Mesenteric fat pad (tissue), 1 donor: Measurements from ENCODE around the gene TMC6. TPM values are rescaled to one million over a fixed set of nuclear protein-coding genes. Genes with fewer than 3 reads are reported as not detected.
"Not testable (repeated sequence)": the region's sequence is repeated elsewhere in the genome, so short reads cannot be mapped to it uniquely, and the experiment has no call there.

Source experiments
- DNase-seq: peaks from one replicate; pipeline ENCODE4 v3.0.0-alpha.2; 2020; ENCODE audit warnings: low spot score
- total RNA-seq: library from RNA; stranded (reverse); fragmentation: NEBNext Ultra II Directional; extraction: Animal tissue kit (Norgen Biotek cat#: 25700); gene quantifications from one replicate; pipeline ENCODE4 v1.2.1, GENCODE V29; 2021
- donor health status: DM: yes; HTN: yes; CAD: no.

The TMC6 gene
- total RNA-seq, 1 donor from 2014 or later: 117 TPM

DNA sequence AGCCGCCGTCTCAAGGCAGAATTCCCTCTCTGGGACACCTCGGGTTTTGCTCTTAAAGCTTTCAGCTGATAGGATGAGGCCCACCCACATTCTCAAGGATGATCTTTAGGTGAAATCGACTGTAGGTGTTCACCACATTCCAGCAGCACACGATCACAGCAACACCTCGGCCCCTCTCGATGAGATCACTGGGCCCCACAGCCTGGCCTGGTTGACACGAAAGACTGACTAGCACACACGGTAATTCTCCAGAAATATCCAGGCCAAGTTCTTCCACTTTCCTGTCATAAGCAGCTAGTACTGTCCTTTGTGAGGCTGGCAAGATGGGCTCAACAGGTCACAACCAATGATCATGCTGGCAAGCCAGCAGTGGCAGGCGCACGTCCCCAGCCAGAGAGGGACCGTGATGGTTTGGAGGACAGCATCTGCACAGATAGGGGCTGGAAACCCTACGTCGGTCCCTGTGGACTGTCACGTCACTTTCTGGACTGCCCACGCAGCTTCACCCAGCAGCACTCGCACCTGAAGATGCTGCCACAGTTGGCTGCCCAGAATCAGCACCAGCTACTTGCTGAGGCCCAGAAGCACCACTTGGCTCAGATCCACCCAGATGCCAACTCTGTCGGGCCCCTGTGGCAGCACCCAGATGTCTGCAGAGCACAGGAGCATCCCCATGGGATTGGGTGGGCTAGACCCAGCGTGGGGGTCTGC lies 17.4 kb downstream of the TMC6 start:
- DNase-seq: no peak

DNA sequence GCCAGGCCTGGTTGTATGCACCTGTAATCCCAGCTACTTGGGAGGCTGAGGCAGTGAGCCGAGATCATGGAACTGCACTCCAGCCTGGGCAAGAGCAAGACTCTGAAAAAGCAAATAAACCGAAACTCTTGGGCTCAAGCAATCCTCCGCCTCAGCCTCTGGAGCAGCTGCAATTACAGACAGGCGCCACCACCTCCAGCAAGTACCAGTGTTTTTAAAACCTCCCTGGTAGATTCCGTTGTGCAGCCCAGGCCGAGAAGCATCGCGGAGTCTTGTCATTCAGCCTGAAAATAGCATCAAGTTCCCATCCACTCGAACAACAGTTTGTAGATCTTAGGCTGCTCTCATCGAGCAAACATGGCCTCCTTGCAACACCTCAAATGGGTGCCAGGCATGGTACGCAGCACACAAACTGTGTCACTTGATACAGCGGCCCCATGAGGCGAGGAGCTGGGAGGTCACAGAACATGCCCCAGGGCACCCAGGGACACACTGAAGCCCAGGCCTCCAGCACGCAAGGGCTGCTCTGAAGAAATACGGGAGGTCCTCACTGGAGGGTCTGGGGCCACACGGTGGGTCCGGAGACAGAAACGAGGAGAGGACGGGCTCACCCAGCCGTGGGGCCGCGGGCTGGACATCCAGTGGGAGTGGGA lies 18.1 kb downstream of the TMC6 start:
- no peak for DNase-seq

DNA sequence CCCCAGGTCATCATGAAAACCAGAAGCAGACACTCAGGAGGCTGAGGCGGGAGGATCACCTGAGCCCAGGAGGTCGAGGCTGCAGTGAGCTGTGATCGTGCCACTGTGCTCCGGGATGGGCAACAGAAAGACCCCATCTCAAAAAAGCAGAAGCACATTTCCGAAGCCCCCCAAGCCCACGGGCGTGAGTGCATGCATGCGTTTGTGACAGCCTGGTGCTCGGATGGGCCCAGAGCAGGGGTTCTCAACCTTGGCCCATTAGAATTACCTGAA lies 19.1 kb downstream of the TMC6 start:
- DNase-seq: no peak

DNA sequence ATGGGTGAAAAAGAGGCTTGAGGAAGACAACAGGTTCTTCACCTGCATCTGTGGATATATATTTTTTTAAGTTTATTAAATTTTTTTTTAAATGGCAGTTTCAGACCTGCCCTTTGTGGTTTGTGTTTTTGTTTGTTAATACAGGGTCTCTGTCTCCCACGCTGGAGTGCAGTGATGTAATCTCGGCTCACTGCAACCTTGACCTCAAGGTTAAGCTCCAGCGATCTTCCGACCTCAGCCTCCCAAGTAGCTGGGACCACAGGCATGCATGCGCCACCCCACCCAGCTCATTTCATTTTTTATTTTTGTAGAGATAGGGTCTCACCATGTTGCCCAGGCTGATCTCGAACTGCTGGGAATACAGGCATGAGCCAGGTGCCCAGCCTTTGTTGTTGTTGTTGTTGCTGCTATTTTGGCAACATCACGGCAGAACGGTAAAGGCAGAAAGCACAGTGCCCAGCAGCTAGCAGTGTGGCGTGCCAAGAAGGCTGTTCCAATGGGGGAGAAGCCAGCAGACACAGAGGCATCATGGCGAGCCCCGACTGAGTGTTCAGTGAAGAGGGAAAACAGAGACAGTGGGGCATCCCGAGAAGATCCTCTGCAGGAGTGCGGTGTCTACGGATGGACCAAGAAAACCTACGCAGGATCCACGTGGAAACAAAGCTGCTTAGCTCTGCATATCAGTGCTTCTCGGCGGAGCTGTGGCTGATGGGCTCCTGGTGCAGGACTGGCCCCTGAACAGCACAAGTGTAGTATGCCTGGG lies 19.6 kb downstream of the TMC6 start:
- no peak for DNase-seq

DNA sequence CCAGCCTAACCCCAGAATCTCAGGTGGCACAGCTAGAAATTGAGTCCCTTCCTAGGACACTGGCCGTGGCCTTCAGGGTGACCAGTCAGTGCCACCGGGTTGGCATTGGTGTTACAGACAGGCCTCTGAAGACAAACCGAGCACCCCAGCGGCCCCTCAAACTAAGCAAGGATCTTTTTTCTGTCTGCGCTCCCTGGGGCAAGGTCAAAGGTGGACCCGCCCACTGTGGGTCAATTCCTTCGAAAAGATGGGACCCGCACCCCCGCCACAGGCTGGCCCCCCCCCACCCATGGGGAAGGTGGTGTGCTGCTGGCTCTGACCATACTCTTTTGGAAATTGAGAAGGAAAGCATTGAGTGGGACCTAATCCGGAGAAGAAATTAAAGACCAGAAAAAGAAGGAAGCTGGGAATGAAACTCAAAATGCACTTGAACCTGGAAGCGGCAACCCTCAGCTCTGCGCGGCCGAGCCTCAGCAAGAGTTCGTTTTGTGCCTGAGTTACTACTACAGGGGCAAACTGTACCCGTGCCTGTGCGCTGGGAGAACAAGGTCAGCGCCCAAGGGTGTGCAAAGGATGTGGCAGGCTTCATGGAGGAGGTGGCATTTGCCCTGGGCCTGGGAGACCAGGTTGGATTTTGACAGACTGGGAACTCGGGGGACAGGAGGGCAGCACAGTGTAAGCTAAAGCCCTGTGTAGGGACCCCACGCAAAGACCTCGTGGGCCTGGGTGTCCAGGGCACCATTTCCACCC lies 20.4 kb downstream of the TMC6 start:
- DNase-seq: no peak

DNA sequence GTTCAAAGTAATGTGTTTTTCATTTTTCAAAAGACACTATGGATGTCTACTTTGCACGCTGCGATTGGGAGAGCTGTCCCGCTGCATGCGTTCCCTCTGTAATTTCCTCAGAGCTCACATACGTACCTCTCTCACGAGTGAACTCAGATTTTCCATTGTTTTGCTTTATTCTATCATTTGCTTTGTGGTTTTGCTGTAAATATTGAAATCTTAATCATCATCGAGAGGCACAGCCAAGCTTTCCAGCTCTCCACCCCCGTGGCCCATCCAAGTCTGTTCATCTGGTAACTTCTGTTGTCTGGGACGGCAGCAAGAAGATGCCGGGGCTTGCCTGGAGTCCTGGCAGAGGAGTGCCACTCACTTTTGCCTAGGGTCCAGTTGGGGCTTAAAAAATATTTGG lies 21.1 kb downstream of the TMC6 start:
- DNase-seq: no peak

DNA sequence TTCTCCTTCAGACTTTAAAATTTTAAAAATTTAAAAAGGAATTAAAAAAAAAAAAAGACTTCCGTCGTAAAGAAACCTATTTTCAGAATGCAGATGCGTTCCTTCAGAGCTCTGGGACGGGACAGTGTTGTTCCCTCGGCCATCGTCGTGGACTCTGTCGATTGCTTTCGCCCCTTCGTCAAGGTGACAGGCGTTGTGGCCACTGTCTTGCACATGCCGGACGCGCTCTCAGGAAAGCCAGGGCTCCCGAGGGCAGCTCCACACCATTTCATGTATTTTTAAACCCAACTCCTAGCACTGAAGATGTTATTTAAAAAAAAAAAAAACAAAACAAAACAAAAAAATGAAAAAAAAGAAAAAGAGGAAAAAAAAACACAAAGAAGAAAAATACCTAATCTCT lies 22.3 kb downstream of the TMC6 start:
- DNase-seq: no peak

DNA sequence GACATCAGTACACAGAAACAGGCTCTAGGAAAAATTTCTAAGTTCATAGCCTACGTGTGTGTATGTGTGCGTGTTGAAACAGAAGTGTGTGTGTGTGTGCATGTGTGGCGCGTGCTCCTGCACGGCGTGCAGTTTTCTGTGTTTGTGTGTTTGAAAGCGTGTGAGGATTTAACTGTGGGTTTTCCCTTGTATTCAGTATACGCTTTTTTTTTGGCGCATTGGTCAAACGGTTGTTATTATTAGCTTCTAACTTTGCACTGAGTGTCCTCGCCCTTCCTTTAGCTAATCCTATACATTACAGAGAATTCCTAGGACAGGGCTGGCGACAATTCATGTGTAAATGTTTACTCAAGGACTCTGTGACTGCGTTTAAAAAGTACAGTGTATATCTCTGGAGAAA lies 23.0 kb downstream of the TMC6 start:
- DNase-seq: no peak

DNA sequence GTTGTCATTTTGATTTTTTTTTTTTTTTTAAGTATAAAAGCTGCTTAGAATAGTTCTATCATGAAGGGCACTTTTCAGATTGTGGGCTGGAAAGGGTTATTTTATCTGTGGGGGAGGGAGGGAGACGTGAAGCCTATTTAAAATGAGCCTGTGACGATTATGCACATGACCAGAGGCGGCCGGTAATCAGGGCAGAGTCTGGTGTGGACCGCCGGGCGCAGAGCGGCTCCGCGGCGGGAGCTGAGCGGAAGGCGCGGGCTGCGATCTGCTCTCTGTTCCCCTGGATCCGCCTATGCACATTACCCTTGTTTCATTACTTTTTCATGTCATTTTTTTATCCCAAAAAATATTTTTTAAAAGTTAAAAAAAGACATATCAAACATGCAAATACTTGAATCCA lies 23.5 kb downstream of the TMC6 start:
- DNase-seq: no peak

DNA sequence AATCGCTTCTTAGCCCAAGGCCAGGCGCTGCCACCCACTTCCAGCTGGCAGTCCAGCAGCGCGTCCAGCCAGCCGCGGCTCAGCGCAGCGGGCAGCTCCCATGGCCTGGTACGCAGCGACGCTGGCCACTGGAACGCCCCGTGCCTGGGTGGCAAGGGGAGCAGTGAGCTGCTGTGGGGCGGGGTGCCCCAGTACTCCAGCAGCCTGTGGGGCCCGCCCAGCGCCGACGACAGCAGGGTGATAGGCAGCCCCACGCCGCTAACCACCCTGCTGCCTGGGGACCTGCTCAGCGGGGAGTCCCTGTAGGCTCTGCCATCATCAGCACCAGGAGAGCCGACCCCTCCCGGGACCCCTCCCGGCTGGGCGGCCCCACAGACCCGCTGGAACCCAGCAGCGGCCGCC lies 24.0 kb downstream of the TMC6 start:
- no peak for DNase-seq

DNA sequence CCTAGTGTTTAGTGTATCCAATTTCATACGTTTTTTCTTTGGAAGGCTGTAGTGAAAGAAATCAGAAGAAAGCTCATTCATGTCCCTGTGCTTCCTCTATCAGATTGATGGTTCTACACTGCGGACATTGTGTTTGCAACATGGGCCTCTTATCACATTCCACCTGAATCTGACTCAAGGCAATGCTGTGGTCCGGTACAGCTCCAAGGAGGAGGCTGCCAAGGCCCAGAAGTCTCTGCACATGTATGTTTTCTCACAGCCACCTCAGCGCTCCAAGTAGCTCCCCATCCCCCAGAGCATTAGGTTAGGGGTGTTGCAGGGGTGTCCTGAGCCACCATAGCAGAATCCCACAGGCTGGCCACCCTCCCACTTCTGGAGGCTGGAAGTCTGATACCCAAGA lies 25.2 kb downstream of the TMC6 start:
- no peak for DNase-seq

DNA sequence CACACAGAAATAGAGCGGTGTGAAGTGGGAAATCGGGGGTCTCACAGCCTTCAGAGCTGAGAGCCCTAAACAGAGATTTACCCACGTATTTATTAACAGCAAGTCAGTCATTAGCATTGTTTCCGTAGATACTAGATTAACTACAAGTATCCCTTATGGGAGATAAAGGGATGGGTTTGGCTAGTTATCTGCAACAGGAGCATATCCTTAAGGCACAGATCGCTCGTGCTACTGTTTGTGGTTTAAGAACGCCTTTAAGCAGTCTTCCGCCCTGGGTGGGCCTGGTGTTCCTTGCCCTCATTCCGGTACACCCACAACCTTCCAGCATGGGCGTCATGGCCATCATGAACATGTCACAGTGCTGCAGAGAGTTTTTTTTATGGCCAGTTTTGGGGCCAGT lies 27.0 kb downstream of the TMC6 start:
- no peak for DNase-seq

DNA sequence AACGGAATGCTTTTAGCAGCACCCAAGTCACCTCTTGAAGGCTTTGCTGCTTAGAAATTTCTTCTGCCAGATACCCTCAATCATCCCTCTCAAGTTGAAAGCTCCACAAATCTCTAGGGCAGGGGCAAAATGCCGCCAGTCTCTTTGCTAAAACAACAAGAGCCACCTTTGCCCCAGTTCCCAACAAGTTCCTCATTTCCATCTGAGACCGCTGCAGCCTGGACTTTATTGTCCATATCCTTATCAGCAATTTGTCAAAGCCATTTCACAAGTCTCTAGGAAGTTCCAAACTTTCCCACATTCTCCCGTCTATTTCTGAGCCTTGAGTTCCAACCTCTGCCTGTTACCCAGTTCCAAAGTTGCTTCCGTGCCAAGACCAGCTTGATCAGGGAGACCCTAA lies 27.4 kb downstream of the TMC6 start:
- no peak for DNase-seq

DNA sequence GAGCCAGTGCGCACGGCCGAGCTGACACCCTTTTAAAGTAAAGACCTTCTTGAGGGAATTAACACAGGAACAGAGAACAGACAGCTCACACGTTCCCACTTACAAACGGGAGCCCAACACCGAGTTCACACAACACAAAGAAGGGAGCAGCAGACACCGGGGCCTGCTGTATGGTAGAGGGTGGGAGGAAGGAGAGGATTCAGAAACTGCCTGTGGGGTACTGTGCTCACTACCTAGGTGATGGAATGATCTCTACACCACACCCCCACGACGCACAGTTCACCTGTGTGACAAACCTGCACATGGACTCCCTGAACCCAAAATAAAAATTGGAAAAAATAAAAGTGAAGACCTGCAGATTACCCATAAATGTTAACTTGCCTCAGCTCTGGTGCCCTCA lies 32.5 kb downstream of the TMC6 start:
- DNase-seq: no peak

DNA sequence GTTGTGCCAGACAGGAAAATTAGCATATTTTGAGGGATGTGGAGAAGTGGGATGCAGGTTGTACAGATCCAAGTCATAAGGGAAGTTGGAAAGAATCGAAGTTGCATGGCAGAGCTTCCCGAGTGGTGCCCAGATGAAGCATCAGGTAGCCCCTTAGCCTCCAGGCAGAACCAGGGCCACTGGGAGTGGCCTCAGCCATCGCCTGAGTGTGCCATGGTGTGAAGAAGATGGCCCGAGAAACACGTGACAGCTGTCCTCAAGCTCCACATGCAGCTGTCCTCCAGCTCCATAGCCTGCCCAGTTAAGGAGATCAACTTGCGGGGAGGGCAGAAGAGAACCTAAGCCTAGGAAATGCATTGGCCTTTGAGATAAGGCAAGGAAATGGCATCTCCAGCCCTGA lies 33.5 kb downstream of the TMC6 start:
- DNase-seq: peak; percentile 57

DNA sequence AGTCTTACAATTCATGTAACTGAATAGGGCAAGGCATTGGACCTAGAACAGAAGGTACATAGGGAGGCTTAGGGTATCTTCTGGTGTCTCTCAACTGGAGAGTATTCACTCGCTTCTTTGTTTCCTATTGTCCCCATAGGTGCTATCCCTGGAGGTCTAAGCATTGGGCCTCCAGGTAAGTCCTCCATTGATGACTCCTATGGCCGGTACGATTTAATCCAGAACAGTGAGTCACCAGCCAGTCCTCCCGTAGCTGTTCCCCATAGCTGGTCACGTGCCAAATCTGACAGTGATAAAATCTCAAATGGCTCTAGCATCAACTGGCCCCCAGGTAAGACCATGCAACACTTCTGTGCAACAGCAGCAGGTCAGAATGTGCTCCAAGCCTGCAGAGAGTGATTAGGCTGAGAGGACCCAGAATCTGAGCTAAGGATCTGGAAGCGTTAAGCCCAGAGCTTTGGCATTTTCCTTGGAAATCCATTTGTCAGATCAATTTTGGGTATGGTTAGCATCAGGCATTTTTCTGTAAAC lies 35.7 kb downstream of the TMC6 start:
- no peak for DNase-seq

DNA sequence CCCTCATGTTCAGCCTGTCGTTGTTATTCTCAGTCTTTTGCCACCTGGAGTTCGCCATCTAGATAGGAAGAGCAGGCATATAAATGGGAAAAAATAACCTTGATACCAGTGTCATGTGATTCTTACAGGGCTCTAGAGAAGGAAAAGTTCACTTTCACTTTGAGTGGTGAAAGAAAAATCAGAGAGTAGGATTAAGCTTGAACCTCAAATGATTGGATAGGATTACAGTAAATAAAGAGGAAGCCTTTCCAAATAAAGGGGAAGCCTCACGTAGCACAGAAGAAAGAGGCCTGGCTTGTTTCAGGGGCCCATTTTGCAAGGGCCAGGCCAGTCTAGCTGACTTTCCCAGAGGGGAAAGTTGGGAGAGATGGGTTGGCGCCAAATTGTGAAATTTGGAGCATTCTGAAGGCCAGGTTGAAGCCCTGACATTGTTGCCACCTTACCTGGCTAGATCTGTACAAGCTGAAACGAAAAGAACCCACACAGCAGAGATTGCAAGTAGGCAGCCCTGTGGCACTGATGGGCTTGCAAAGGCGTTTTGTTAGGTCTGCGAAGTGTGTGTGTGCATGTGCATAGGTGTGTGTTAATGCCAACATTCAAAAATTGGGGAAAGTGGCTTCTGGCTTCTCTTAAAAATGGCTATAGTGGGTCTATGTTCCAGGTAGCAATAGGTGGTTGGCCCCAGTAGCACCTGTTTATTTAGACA lies 38.8 kb downstream of the TMC6 start:
- DNase-seq: no peak

DNA sequence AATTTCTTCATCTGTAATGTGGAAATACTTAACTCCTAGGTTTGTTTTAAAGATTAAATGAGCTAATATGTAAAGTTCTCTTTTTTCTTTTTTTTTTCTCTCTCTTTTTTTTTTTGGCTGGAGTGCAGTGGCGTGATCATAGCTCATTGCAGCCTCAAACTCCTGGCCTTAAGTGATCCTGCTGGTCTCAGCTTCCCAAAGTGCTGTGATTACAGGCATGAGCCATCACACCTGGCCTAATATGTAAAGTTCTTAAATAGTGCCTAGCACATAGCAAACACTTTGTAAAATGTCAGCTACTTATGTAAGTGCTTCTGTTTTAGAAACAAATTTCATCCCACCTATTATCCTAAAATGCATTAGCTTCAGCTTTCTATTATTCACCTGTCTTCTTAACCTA lies 40.0 kb downstream of the TMC6 start:
- DNase-seq: no peak

DNA sequence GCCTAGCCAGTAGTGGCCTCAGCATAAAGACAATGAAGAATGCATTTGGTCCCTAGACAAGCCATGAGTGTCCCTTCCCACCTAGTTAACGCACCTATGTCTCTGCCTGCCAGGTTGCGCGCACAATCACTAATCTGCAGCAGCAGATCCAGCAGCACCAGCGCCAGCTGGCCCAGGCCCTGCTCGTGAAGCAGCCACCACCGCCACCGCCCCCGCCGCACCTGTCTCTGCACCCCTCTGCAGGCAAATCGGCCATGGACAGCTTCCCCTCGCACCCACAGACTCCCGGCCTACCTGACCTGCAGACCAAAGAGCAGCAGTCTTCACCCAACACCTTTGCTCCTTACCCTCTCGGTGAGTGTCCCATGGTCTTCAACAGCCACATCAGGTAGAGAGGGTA lies 41.8 kb downstream of the TMC6 start:
- DNase-seq: no peak

DNA sequence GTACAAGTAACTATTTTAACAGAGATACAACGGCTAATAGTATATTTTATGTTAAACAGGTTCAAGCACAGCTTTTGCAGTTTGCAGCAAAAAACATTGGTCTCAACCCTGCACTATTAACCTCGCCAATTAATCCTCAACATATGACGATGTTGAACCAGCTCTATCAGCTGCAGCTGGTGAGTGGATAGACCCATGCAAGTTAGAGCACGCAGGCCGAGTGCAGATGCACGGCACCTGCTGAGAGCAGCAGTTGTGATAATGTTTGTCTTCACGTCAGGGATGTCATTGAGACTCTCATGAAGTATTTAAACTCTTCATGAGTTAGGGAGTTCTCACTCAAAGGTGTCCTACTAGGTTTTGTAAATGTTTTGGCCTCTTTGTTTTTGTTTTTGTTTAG lies 45.6 kb downstream of the TMC6 start:
- no peak for DNase-seq

DNA sequence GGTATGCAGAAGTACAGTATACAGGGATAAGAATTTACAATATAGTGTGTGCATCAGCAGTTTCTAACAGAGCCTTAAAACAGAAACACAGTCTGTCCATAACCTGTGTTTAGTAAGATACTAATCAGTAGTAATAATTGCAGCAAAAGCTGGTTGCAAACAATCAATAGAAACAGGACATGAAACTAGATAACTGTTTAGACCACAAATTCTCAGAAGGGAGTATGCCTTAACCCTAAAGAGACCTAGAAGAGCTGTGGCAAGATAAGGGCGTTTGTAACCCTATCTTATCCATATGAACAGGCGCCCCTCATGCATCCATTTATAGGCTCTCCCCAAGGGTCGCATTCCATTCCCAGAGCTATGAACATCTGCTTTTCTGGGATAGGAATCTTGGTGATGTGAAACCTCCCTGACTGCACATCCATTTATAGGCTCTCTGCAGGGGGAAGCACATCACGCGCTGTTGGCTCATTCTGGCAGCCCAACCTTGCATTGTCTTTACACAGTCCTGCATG lies 46.1 kb downstream of the TMC6 start:
- DNase-seq: not testable (repeated sequence)
